ENCODE data around the gene LARP4B. TPM values are rescaled to one million over a fixed set of nuclear protein-coding genes. Genes with fewer than 3 reads are reported as not detected.

The LARP4B gene
- polyA plus RNA-seq, 2 of the 4 experiments (the other 2 are of a cell fraction), result 25.5 to 54.2 TPM

DNA sequence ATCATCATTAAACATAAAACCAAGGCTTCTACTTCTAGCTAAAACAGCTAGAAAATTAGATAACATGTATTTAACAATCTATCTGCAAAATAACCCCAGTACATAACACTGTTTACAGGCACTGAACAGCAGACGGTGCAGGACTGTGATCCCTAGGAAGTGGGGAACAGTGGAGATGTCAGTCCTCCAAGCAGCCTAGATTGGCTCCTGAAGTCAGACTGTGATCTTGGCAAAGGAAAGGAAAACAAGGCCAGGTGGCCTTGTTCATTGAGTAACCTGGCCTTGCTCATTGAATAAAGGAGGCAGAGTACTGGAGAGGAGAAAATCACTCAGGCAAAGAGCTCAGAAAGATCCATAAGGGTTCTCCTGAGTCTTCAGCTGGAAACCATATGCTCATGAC is 164.3 kb downstream of the LARP4B start:
- no peaks in the 10 kb centered on the region for H3K4me1 ChIP-seq
- no peak for FAIRE-seq
- CTCF ChIA-PET, result interaction anchor here (1.9 kb wide), 1 partner anchor 22 kb away, joined by 5 read pairs; no protein-coding TSS in a partner anchor
- DNase-seq (ENCODE audit: low read depth in 1 of 2, low spot score in 1 of 2), result no peak
- WGBS (ENCODE audit: missing lambda C conversion rate), result 65% methylated on average over 1 of the region's 1 CpG
- TF ChIP-seq JUNB (IDR thresholded peaks at IDR 0.05) (no peak), CHD4 (IDR thresholded peaks at IDR 0.05; ENCODE audit: borderline replicate concordance) (no peak), MAFK (IDR thresholded peaks at IDR 0.05; ENCODE audit: partially characterized antibody) (no peak), NFE2L2 (conservative IDR thresholded peaks at IDR 0.05; ENCODE audit: low read length) (no peak)
- TF ChIP-seq, protein P1, sequence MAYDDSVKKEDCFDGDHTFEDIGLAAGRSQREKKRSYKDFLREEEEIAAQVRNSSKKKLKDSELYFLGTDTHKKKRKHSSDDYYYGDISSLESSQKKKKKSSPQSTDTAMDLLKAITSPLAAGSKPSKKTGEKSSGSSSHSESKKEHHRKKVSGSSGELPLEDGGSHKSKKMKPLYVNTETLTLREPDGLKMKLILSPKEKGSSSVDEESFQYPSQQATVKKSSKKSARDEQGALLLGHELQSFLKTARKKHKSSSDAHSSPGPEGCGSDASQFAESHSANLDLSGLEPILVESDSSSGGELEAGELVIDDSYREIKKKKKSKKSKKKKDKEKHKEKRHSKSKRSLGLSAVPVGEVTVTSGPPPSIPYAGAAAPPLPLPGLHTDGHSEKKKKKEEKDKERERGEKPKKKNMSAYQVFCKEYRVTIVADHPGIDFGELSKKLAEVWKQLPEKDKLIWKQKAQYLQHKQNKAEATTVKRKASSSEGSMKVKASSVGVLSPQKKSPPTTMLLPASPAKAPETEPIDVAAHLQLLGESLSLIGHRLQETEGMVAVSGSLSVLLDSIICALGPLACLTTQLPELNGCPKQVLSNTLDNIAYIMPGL (CRISPR knock-in tag; IDR thresholded peaks at IDR 0.05; ENCODE audit: borderline replicate concordance), result no peak
- no peak overlapping the region for H3K4me2 ChIP-seq
- no peak overlapping the region for H3K4me3 ChIP-seq
- H3K9me3 ChIP-seq, result peaks cover 30% of the 10 kb centered on the region; the same call in 2 of the 3 replicates
- H3K27ac ChIP-seq, result no peak overlapping the region
- no peak for ATAC-seq
- POLR2A ChIA-PET, result no interaction called here

DNA sequence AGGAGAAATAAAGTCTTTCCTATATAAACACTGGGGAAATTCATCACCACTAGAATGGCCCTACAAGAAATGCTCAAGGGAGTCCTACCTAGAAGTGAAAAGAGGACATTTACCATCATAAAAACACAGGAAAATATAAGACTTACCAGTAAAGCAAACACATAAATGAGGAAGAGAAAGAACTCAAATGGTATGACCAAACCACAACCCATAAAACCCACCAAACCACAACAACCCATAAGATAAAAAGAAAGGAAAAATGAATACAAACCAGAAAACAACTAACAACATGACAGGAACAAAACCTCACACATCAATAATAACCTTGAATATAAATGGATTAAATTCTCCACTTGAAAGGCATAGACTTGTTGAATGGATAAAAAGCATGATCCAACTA is 170.1 kb downstream of the LARP4B start:
- Histone ChIP-seq H3K9me3 (peaks cover 19% of the 10 kb centered on the region), H3K4me2 (no peak overlapping the region), H3K27ac (no peak overlapping the region), H3K4me3 (no peak overlapping the region), H3K4me1 (no peaks in the 10 kb centered on the region)
- TF ChIP-seq KDM5A (IDR thresholded peaks at IDR 0.05), result no peak
- TF ChIP-seq BHLHE40 (IDR thresholded peaks at IDR 0.05; ENCODE audit: low read depth, low read length), result no peak
- TF ChIP-seq EHF (CRISPR knock-in tag; IDR thresholded peaks at IDR 0.05), result no peak
- no peak for TF ChIP-seq HEYL (CRISPR knock-in tag; IDR thresholded peaks at IDR 0.05)
- TF ChIP-seq CHD2 (IDR thresholded peaks at IDR 0.05; ENCODE audit: low read length, partially characterized antibody), result no peak
- TF ChIP-seq, protein P2, sequence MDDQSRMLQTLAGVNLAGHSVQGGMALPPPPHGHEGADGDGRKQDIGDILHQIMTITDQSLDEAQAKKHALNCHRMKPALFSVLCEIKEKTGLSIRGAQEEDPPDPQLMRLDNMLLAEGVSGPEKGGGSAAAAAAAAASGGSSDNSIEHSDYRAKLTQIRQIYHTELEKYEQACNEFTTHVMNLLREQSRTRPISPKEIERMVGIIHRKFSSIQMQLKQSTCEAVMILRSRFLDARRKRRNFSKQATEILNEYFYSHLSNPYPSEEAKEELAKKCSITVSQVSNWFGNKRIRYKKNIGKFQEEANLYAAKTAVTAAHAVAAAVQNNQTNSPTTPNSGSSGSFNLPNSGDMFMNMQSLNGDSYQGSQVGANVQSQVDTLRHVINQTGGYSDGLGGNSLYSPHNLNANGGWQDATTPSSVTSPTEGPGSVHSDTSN (IDR thresholded peaks at IDR 0.05), result no peak
- no peak for TF ChIP-seq CBX8 (IDR thresholded peaks at IDR 0.05)
- no peak for TF ChIP-seq KDM1A (IDR thresholded peaks at IDR 0.05; ENCODE audit: low read depth)
- no peak for TF ChIP-seq MAFK (IDR thresholded peaks at IDR 0.05; ENCODE audit: partially characterized antibody)
- TF ChIP-seq, protein P3, sequence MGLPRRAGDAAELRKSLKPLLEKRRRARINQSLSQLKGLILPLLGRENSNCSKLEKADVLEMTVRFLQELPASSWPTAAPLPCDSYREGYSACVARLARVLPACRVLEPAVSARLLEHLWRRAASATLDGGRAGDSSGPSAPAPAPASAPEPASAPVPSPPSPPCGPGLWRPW (IDR thresholded peaks at IDR 0.05), result no peak
- TF ChIP-seq, protein P1 (CRISPR knock-in tag; IDR thresholded peaks at IDR 0.05; ENCODE audit: borderline replicate concordance), result no peak
- TF ChIP-seq PHF8 (IDR thresholded peaks at IDR 0.05; ENCODE audit: borderline replicate concordance, low read depth), result no peak
- TF ChIP-seq, protein P4, sequence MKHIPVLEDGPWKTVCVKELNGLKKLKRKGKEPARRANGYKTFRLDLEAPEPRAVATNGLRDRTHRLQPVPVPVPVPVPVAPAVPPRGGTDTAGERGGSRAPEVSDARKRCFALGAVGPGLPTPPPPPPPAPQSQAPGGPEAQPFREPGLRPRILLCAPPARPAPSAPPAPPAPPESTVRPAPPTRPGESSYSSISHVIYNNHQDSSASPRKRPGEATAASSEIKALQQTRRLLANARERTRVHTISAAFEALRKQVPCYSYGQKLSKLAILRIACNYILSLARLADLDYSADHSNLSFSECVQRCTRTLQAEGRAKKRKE (CRISPR knock-in tag; IDR thresholded peaks at IDR 0.05; ENCODE audit: low read depth), result no peak
- no peak for TF ChIP-seq JUN (IDR thresholded peaks at IDR 0.05)
- TF ChIP-seq, protein P5, sequence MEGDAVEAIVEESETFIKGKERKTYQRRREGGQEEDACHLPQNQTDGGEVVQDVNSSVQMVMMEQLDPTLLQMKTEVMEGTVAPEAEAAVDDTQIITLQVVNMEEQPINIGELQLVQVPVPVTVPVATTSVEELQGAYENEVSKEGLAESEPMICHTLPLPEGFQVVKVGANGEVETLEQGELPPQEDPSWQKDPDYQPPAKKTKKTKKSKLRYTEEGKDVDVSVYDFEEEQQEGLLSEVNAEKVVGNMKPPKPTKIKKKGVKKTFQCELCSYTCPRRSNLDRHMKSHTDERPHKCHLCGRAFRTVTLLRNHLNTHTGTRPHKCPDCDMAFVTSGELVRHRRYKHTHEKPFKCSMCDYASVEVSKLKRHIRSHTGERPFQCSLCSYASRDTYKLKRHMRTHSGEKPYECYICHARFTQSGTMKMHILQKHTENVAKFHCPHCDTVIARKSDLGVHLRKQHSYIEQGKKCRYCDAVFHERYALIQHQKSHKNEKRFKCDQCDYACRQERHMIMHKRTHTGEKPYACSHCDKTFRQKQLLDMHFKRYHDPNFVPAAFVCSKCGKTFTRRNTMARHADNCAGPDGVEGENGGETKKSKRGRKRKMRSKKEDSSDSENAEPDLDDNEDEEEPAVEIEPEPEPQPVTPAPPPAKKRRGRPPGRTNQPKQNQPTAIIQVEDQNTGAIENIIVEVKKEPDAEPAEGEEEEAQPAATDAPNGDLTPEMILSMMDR (IDR thresholded peaks at IDR 0.05), result no peak
- TF ChIP-seq FOSL2 (IDR thresholded peaks at IDR 0.05), result no peak
- TF ChIP-seq FOSL2 (CRISPR knock-in tag; IDR thresholded peaks at IDR 0.05), result no peak
- TF ChIP-seq EP300 (IDR thresholded peaks at IDR 0.05), result no peak
- no peak for TF ChIP-seq HDAC2 (IDR thresholded peaks at IDR 0.05)
- FAIRE-seq, result no peak
- DNase-seq (ENCODE audit: low read depth in 1 of 2, low spot score in 1 of 2), result no peak
- CTCF ChIA-PET, result no interaction called here
- POLR2A ChIA-PET, result no interaction called here
- ATAC-seq, result no peak

Measured in A549 (cell line).